Activated CD8-positive, alpha-beta memory T cell treated with anti-CD3 and anti-CD28 coated beads, Interleukin-2, amount 50 U/mL, for 1 hour (primary cell): Measurements from ENCODE around the gene TMEM214.
A peak's percentile ranks its signal among the peaks of the same experiment; 100 is the strongest.

ENCODE experiments used
- DNase-seq: peaks from one replicate; pipeline ENCODE4 v3.0.0-alpha.2; 2020; ENCODE audit errors: extremely low read depth

TMEM214 gene

GRCh38 chr2:27032495-27033252 lies at the start of gene TMEM214:
Gene TMEM214, plus strand, starts transcription at chr2:27032965. Its CDS starts 51 bp downstream, at chr2:27033016.
- peak; percentile 14 for DNase-seq

- no peak for DNase-seq
Measured at GRCh38 chr2:26983746-26984145, 49.0 kb upstream of the TMEM214 start.

GRCh38 chr2:26985807-26986206 lies 47.0 kb upstream of the TMEM214 start:
- no peak for DNase-seq

- no peak for DNase-seq
Measured at GRCh38 chr2:26986576-26986975, 46.2 kb upstream of the TMEM214 start.

GRCh38 chr2:26988058-26988860 lies 44.5 kb upstream of the TMEM214 start:
- DNase-seq = no peak

- DNase-seq = no peak
Measured at GRCh38 chr2:26989156-26989555, 43.6 kb upstream of the TMEM214 start.

GRCh38 chr2:26991717-26992116 lies 41.0 kb upstream of the TMEM214 start:
- DNase-seq = no peak

GRCh38 chr2:26993768-26994167 lies 39.0 kb upstream of the TMEM214 start:
- DNase-seq = no peak

GRCh38 chr2:26994983-26995382 lies 37.8 kb upstream of the TMEM214 start:
- no peak for DNase-seq

- no peak for DNase-seq
Measured at GRCh38 chr2:26997394-26997793, 35.4 kb upstream of the TMEM214 start.

GRCh38 chr2:26998323-26998722 lies 34.4 kb upstream of the TMEM214 start:
- no peak for DNase-seq

- DNase-seq = no peak
Measured at GRCh38 chr2:27000228-27000627, 32.5 kb upstream of the TMEM214 start.

GRCh38 chr2:27000995-27001394 lies 31.8 kb upstream of the TMEM214 start:
- DNase-seq = no peak

- no peak for DNase-seq
Measured at GRCh38 chr2:27001950-27002349, 30.8 kb upstream of the TMEM214 start.

GRCh38 chr2:27003007-27003406 lies 29.8 kb upstream of the TMEM214 start:
- DNase-seq = no peak

- no peak for DNase-seq
Measured at GRCh38 chr2:27003857-27004256, 28.9 kb upstream of the TMEM214 start.

- DNase-seq = no peak
Measured at GRCh38 chr2:27006602-27007415, 26.0 kb upstream of the TMEM214 start.

GRCh38 chr2:27007416-27008374 lies 25.1 kb upstream of the TMEM214 start:
- no peak for DNase-seq

GRCh38 chr2:27008678-27009077 lies 24.1 kb upstream of the TMEM214 start:
- DNase-seq = no peak

GRCh38 chr2:27009083-27009482 lies 23.7 kb upstream of the TMEM214 start:
- no peak for DNase-seq

- DNase-seq = no peak
Measured at GRCh38 chr2:27009716-27010115, 23.0 kb upstream of the TMEM214 start.
